Stomach (tissue), 4 donors: ENCODE data around the gene DPF3.

Experiments
- POLR2A ChIP-seq, 4 donors: fragments of 450-650 bp; IDR thresholded peaks; one replicate each; pipeline ENCODE4 v1.6.1; 2016; ENCODE audit warnings: antibody characterized with exemption in 4 of 4, control low read depth in 2 of 4, mild to moderate bottlenecking in 1 of 4, moderate library complexity in 1 of 4
- POLR2AphosphoS5 ChIP-seq, 3 donors: sonication (generic); formaldehyde crosslinking; IDR thresholded peaks; one replicate each; pipeline ENCODE4 v1.6.1; 2016; ENCODE audit warnings: antibody characterized with exemption in 3 of 3
- TF ChIP-seq, protein P1 (sequence below), 7 experiments: fragments of 450-650 bp in 4 of 7; fragments of 200-600 bp in 3 of 7; sonication (generic) in 3 of 7; IDR thresholded peaks; one replicate each; pipeline ENCODE4 v1.5.1; 2016 to 2019; ENCODE audit warnings: antibody characterized with exemption in 7 of 7, control low read depth in 2 of 7, mild to moderate bottlenecking in 1 of 7

DNA sequence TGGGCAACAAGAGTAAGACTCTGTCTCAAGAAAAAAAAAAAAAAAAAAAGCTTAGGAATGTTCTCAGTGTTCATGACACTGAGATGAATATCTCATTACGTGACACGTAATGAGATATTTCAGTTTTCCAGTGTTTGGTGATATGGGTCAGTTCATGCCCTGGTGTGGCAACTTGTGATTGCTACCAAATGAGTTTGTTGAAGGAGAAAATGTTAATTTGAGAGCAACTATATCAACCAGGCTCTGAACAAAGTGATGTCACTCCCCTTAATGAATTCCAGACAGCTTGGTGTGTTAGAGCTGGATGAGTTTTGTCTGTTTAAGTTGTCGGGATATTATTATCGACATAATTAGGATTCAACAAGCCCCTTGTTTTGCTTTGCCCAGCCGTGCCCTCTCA lies 211.7 kb downstream of the DPF3 start:
- TF ChIP-seq, protein P1, sequence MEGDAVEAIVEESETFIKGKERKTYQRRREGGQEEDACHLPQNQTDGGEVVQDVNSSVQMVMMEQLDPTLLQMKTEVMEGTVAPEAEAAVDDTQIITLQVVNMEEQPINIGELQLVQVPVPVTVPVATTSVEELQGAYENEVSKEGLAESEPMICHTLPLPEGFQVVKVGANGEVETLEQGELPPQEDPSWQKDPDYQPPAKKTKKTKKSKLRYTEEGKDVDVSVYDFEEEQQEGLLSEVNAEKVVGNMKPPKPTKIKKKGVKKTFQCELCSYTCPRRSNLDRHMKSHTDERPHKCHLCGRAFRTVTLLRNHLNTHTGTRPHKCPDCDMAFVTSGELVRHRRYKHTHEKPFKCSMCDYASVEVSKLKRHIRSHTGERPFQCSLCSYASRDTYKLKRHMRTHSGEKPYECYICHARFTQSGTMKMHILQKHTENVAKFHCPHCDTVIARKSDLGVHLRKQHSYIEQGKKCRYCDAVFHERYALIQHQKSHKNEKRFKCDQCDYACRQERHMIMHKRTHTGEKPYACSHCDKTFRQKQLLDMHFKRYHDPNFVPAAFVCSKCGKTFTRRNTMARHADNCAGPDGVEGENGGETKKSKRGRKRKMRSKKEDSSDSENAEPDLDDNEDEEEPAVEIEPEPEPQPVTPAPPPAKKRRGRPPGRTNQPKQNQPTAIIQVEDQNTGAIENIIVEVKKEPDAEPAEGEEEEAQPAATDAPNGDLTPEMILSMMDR (IDR thresholded peaks at IDR 0.05) = no peak
- no peak for TF ChIP-seq POLR2A (IDR thresholded peaks at IDR 0.05)
- no peak for TF ChIP-seq POLR2AphosphoS5 (IDR thresholded peaks at IDR 0.05)
